ENCODE measurements around the gene PANX3. TPM values are rescaled to one million over a fixed set of nuclear protein-coding genes. Genes with fewer than 3 reads are reported as not detected.

Gene PANX3
- not detected in 2 replicates for total RNA-seq

GRCh38 chr11:124611064-124611463, at the start of gene PANX3:
Gene PANX3, plus strand, starts transcription at chr11:124611428. Its CDS starts 129 bp downstream, at chr11:124611557.

GRCh38 chr11:124569697-124570096, 41.5 kb upstream of the PANX3 start, which contains the start of gene OR8A1:
Gene OR8A1, plus strand, starts transcription at chr11:124569997. Its CDS starts 123 bp downstream, at chr11:124570120.

GRCh38 chr11:124622531-124623451, 11.6 kb downstream of the PANX3 start, which contains the start of gene TBRG1:
Gene TBRG1, plus strand, starts transcription at chr11:124622864. Its CDS starts 220 bp downstream, at chr11:124623084.

Other genes with a start within 250 kb of the PANX3 start
- not detected in 2 replicates for gene OR8B2, start 226.9 kb upstream of the PANX3 start, total RNA-seq
- gene OR8B3, start 212.4 kb upstream of the PANX3 start, total RNA-seq, result not detected in 2 replicates
- gene OR8B4, start 186.6 kb upstream of the PANX3 start, total RNA-seq, result not detected in 2 replicates
- not detected in 2 replicates for gene OR8B8, start 165.7 kb upstream of the PANX3 start, total RNA-seq
- not detected in 2 replicates for gene OR8B12, start 67.8 kb upstream of the PANX3 start, total RNA-seq
- not detected in 2 replicates for gene OR8A1, start 41.4 kb upstream of the PANX3 start, total RNA-seq
- 10.9 and 16.8 TPM in 2 replicates for gene TBRG1, start 11.4 kb downstream of the PANX3 start, total RNA-seq
- gene SIAE, start 62.3 kb downstream of the PANX3 start, total RNA-seq, result 10.4 and 13.0 TPM in 2 replicates
- gene SPA17, start 62.5 kb downstream of the PANX3 start, total RNA-seq, result 5.7 and 7.5 TPM in 2 replicates
- gene NRGN, start 128.5 kb downstream of the PANX3 start, total RNA-seq, result 1.3 and 1.6 TPM in 2 replicates
- 0.54 and 0.85 TPM in 2 replicates for gene VSIG2, start 140.8 kb downstream of the PANX3 start, total RNA-seq
- 70.7 and 78.8 TPM in 2 replicates for gene ESAM, start 150.9 kb downstream of the PANX3 start, total RNA-seq
- 7.9 and 13.9 TPM in 2 replicates for gene MSANTD2, start 189.0 kb downstream of the PANX3 start, total RNA-seq

All from endothelial cell of coronary artery (primary cell).